Endothelial cell of umbilical vein (primary cell): ENCODE data around the gene ALX1. TPM values are rescaled to one million over a fixed set of nuclear protein-coding genes. Genes with fewer than 3 reads are reported as not detected.

ENCODE experiments used
- BruUV-seq: library from RNA; stranded (reverse); fragments of 400-500 nt; replicated peaks from 2 replicates; lab custom pipeline; 2021; lab: Mats Ljungman, UMichigan
- CTCF ChIA-PET: fragments of 300-600, 350-600 bp; sonication (Branson Sonifier 250); formaldehyde crosslinking; loops from one replicate; lab custom pipeline; 2021; ENCODE audit warnings: antibody characterized with exemption, inconsistent platforms; lab: Charles Lee
- POLR2A ChIA-PET: fragments of 300-600, 350-600 bp; sonication (Branson Sonifier 250); formaldehyde crosslinking; loops from one replicate; lab custom pipeline; 2021; ENCODE audit warnings: antibody characterized with exemption, inconsistent platforms; lab: Charles Lee
- DNase-seq: peaks from one replicate; pipeline ENCODE4 v3.0.0-alpha.2; 2011; ENCODE audit warnings: low read depth, low spot score
- FAIRE-seq: peaks from 2 replicates; lab custom pipeline; 2011; peaks lifted over from hg19 to GRCh38; lab: Jason Lieb, UNC
- H2AFZ ChIP-seq: 2 replicates; pipeline ENCODE4 v1.6.0; 2012; ENCODE audit warnings: low read depth, low read length, control low read depth, inconsistent platforms
- H3K27ac ChIP-seq: 2 replicates; pipeline ENCODE4 v1.5.1; 2011; ENCODE audit warnings: low read depth, mild to moderate bottlenecking, control low read depth, low read length, moderate library complexity; ENCODE audit not compliant: insufficient read depth
- H3K27me3 ChIP-seq, 2 experiments: 2 replicates each; pipeline versions ENCODE4 v1.6.0 to v1.6.1; 2011; ENCODE audit warnings: low read length in 2 of 2, mixed read lengths in 1 of 2; ENCODE audit not compliant: control insufficient read depth in 2 of 2, insufficient read depth in 2 of 2
- H3K36me3 ChIP-seq, 2 experiments: 2 replicates in 1 of 2; 3 replicates in 1 of 2; pipeline ENCODE4 v1.5.1; 2011; ENCODE audit warnings: low read length in 2 of 2, mild to moderate bottlenecking in 1 of 2, moderate library complexity in 1 of 2; ENCODE audit not compliant: control insufficient read depth in 2 of 2, insufficient read depth in 2 of 2; ENCODE audit errors: extremely low read depth in 1 of 2
- H3K4me1 ChIP-seq: 3 replicates; pipeline ENCODE4 v1.5.1; 2011; ENCODE audit warnings: mild to moderate bottlenecking, low read length; ENCODE audit not compliant: control insufficient read depth, insufficient read depth; ENCODE audit errors: extremely low read depth
- H3K4me2 ChIP-seq: 2 replicates; pipeline ENCODE4 v1.6.1; 2011; ENCODE audit warnings: low read length, control low read depth, mixed read lengths; ENCODE audit not compliant: insufficient read depth
- H3K4me3 ChIP-seq, 3 experiments: fragments of 200-600 bp in 1 of 3; sonication (generic), shearing (Covaris generic) in 1 of 3; replicated peaks in 1 of 3; 2 replicates each; pipeline ENCODE4 v1.5.1; 2011 to 2016; ENCODE audit warnings: control low read depth in 3 of 3, low read length in 3 of 3, mild to moderate bottlenecking in 2 of 3, inconsistent platforms in 1 of 3, low read depth in 1 of 3, moderate library complexity in 1 of 3; ENCODE audit not compliant: insufficient read depth in 1 of 3
- H3K79me2 ChIP-seq: 2 replicates; pipeline ENCODE4 v1.6.0; 2012; ENCODE audit warnings: low read length, inconsistent platforms; ENCODE audit not compliant: control insufficient read depth, insufficient read depth
- H3K9ac ChIP-seq: replicated peaks from 2 replicates; pipeline ENCODE3; 2011; ENCODE audit warnings: low read length, control low read depth; ENCODE audit not compliant: insufficient read depth; ENCODE audit errors: extremely low read depth
- H3K9me1 ChIP-seq: replicated peaks from 3 replicates; pipeline ENCODE4 v1.6.0; 2011; ENCODE audit warnings: mild to moderate bottlenecking, low read length; ENCODE audit not compliant: control insufficient read depth, insufficient read depth; ENCODE audit errors: extremely low read depth
- H3K9me3 ChIP-seq: replicated peaks from 2 replicates; pipeline ENCODE4 v1.5.1; 2012; ENCODE audit warnings: low read length, inconsistent platforms; ENCODE audit not compliant: control insufficient read depth, insufficient read depth
- H4K20me1 ChIP-seq: replicated peaks from 2 replicates; pipeline ENCODE3; 2011; ENCODE audit warnings: mild to moderate bottlenecking, low read length; ENCODE audit not compliant: control insufficient read depth, insufficient read depth; ENCODE audit errors: extremely low read depth
- EZH2 ChIP-seq: IDR thresholded peaks from 2 replicates; pipeline ENCODE4 v1.6.1; 2012; ENCODE audit warnings: borderline replicate concordance, low read depth, mild to moderate bottlenecking, moderate library complexity, low read length, inconsistent platforms; ENCODE audit not compliant: severe bottlenecking
- FOS ChIP-seq: IDR thresholded peaks from 2 replicates; pipeline ENCODE4 v1.6.1; 2011; ENCODE audit warnings: mild to moderate bottlenecking, low read length, moderate library complexity, borderline replicate concordance; ENCODE audit not compliant: insufficient read depth
- JUN ChIP-seq: IDR thresholded peaks from 2 replicates; pipeline ENCODE4 v1.6.1; 2011; ENCODE audit warnings: borderline replicate concordance, low read depth; ENCODE audit not compliant: insufficient read length, insufficient read depth
- MYC ChIP-seq: IDR thresholded peaks from one replicate; pipeline ENCODE4 v1.6.1; 2011; ENCODE audit warnings: mild to moderate bottlenecking, low read depth, low read length
- POLR2A ChIP-seq: IDR thresholded peaks from 2 replicates; pipeline ENCODE4 v1.6.1; 2012; ENCODE audit warnings: low read depth, mild to moderate bottlenecking, control low read depth, low read length
- POLR2AphosphoS5 ChIP-seq: IDR thresholded peaks from 2 replicates; pipeline ENCODE4 v1.6.1; 2012; ENCODE audit warnings: low read depth, mild to moderate bottlenecking, control low read depth, low read length, moderate library complexity; ENCODE audit not compliant: insufficient read depth
- dilution Hi-C: fragments of 300-500 bp; cut with MboI; formaldehyde crosslinking; loops from one replicate; pipeline ENCODE4 v1.15.0; 2019; ENCODE audit warnings: low sequenced_read_pairs; ENCODE audit not compliant: extremely low pct_ligation_motif_present
- intact Hi-C: fragments of 100-400 bp; cut with micrococcal nuclease; formaldehyde crosslinking; loops from one replicate; pipeline ENCODE4 v1.10.0; 2022
- polyA plus RNA-seq, 4 experiments: library from polyadenylated mRNA; depleted of rRNA in 3 of 4; stranded (reverse) in 3 of 4; unstranded in 1 of 4; fragments of >200 nt; gene quantifications; 2 replicates each; pipeline versions ENCODE4 v1.2.1 to v1.2.3, GENCODE V29; 2011 to 2012; ENCODE audit warnings: missing spikeins in 1 of 4
- total RNA-seq: library from RNA; stranded (reverse); gene quantifications from 2 replicates; pipeline ENCODE4 v1.2.3, GENCODE V29; 2021
- TF ChIP-seq, protein P1 (sequence below), 2 donors: IDR thresholded peaks; 1 replicate in 1 of 2; 2 replicates in 1 of 2; pipeline ENCODE4 v1.5.1; 2011; ENCODE audit warnings: low read length in 2 of 2, mild to moderate bottlenecking in 2 of 2, moderate library complexity in 2 of 2, control low read depth in 1 of 2, inconsistent platforms in 1 of 2, low read depth in 1 of 2; ENCODE audit not compliant: insufficient read depth in 1 of 2; ENCODE audit errors: extremely low read depth in 1 of 2

Gene ALX1
- total and polyA plus RNA-seq, 2 donors (not counting 3 experiments of a cell fraction or from before 2014, with no cell fraction given) = 2.2 to 3.5 TPM

DNA sequence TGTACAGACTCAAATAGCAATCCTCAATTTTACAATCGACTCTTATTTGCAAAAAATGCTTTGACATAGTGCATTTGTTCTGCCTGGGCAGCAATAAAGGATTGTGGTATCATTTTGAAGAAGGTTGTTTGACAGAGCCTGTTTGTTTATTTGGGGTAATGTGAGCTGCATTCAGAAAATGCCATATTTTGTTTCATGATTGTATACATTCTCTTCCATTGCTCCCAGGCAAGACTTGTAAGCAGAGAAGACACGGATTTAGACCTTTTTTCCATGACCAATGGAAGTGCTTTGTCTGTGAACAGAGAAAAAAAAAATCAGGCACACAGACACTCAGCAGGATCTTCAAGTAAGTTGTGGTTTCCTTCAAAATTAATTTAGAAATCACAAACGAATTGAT, 35.5 kb upstream of the ALX1 start:
- H3K79me2 ChIP-seq = no peaks in the 10 kb centered on the region
- H3K9ac ChIP-seq = no peak overlapping the region
- H3K36me3 ChIP-seq = no peaks in the 10 kb centered on the region
- intact Hi-C loops (no loop called here), dilution Hi-C loops (no loop called here)
- BruUV-seq = no TSS peak
- no peak overlapping the region for H3K4me3 ChIP-seq
- H3K4me2 ChIP-seq = no peak overlapping the region
- POLR2A ChIA-PET = no interaction called here
- no peaks in the 10 kb centered on the region for H3K9me3 ChIP-seq
- no peak overlapping the region for H3K27ac ChIP-seq
- CTCF ChIA-PET = no interaction called here
- no peaks in the 10 kb centered on the region for H3K9me1 ChIP-seq
- H3K4me1 ChIP-seq = no peaks in the 10 kb centered on the region
- no peaks in the 10 kb centered on the region for H4K20me1 ChIP-seq
- DNase-seq (no peak), FAIRE-seq (no peak)
- H2AFZ ChIP-seq = peak overlapping the region; percentile 34
- no peak for TF ChIP-seq EZH2
- TF ChIP-seq JUN = no peak
- TF ChIP-seq POLR2A = no peak
- TF ChIP-seq POLR2AphosphoS5 = no peak
- TF ChIP-seq MYC = no peak
- TF ChIP-seq, protein P1, sequence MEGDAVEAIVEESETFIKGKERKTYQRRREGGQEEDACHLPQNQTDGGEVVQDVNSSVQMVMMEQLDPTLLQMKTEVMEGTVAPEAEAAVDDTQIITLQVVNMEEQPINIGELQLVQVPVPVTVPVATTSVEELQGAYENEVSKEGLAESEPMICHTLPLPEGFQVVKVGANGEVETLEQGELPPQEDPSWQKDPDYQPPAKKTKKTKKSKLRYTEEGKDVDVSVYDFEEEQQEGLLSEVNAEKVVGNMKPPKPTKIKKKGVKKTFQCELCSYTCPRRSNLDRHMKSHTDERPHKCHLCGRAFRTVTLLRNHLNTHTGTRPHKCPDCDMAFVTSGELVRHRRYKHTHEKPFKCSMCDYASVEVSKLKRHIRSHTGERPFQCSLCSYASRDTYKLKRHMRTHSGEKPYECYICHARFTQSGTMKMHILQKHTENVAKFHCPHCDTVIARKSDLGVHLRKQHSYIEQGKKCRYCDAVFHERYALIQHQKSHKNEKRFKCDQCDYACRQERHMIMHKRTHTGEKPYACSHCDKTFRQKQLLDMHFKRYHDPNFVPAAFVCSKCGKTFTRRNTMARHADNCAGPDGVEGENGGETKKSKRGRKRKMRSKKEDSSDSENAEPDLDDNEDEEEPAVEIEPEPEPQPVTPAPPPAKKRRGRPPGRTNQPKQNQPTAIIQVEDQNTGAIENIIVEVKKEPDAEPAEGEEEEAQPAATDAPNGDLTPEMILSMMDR (IDR thresholded peaks at IDR 0.05; ENCODE audit: extremely low read depth in 1 of 2, insufficient read depth in 1 of 2, low read depth in 1 of 2, low read length in 2 of 2) = no peak
- TF ChIP-seq FOS = no peak
- no peaks in the 10 kb centered on the region for H3K27me3 ChIP-seq
